ENCODE measurements around the gene LNX1.

DNA sequence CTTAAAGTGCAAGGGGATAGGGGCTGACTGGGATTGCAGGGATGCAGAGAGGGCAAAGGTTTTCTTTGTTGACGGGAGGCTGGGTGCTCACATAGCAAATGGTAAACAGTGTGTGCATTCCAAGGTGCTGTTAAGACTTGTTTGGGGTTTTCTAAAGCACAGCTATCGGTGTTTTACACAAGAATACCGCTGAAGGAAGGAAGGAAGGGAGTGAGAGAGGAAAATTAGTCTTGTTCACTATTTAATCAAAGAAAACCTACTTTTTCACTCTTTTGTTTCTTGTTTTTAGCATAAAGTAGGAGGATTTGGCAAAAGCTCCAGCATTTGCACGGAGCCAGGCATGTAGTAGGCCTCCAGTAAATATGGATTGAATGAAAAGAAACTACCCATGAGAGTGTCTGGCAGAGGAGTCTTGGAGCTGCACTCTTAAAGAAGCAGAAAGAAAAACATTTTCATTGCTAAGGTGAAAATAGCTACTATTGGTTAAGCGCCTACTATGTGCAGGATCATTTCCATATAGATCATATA is 114.2 kb downstream of the LNX1 start:
- no peak for TF ChIP-seq CTCF (IDR thresholded peaks at IDR 0.05)
- no peak for TF ChIP-seq POLR2A (IDR thresholded peaks at IDR 0.05)
- no peak for TF ChIP-seq EP300 (IDR thresholded peaks at IDR 0.05)
